IPS-18c (cell line): ENCODE data around the gene MAPK9.

ENCODE experiments used
- H3K4me3 ChIP-seq: 2 replicates; pipeline ENCODE4 v1.7.0; 2013; ENCODE audit warnings: low read depth, mild to moderate bottlenecking, low read length, moderate library complexity; ENCODE audit not compliant: insufficient read depth
- H3K9me3 ChIP-seq: one replicate; pipeline ENCODE4 v1.6.1; 2013; ENCODE audit warnings: mild to moderate bottlenecking, low read length, moderate library complexity; ENCODE audit not compliant: control insufficient read depth, insufficient read depth

MAPK9 gene

GRCh38 chr5:180282281-180282680 lies 9.6 kb downstream of the MAPK9 start:
- Histone ChIP-seq H3K4me3 (no peak overlapping the region), H3K9me3 (no peaks in the 10 kb centered on the region)

GRCh38 chr5:180281706-180282105 lies 10.2 kb downstream of the MAPK9 start:
- Histone ChIP-seq H3K9me3 (no peaks in the 10 kb centered on the region), H3K4me3 (no peak overlapping the region)

- no peak overlapping the region for H3K4me3 ChIP-seq
- H3K9me3 ChIP-seq = peaks cover 6% of the 10 kb centered on the region
Observed at GRCh38 chr5:180274695-180275094, 17.2 kb downstream of the MAPK9 start.

- peaks cover 6% of the 10 kb centered on the region for H3K9me3 ChIP-seq
Observed at GRCh38 chr5:180271221-180271620, 20.7 kb downstream of the MAPK9 start.

GRCh38 chr5:180259260-180259611 lies 32.6 kb downstream of the MAPK9 start:
- peaks cover 41% of the 10 kb centered on the region for H3K9me3 ChIP-seq
- no peak overlapping the region for H3K4me3 ChIP-seq

More at GRCh38 chr5:180271221-180271620, 20.7 kb downstream of the MAPK9 start:
- no peak overlapping the region for H3K4me3 ChIP-seq

- peak overlapping the region; percentile 28; the same call in 1 of the 2 replicates for H3K4me3 ChIP-seq
- H3K9me3 ChIP-seq = peaks cover 55% of the 10 kb centered on the region
Observed at GRCh38 chr5:180253036-180253824, 38.7 kb downstream of the MAPK9 start.

GRCh38 chr5:180251887-180252286 lies 40.0 kb downstream of the MAPK9 start:
- H3K9me3 ChIP-seq = peaks cover 50% of the 10 kb centered on the region
- no peak overlapping the region; the same call in 1 of the 2 replicates for H3K4me3 ChIP-seq

- peaks cover 45% of the 10 kb centered on the region for H3K9me3 ChIP-seq
- H3K4me3 ChIP-seq = no peak overlapping the region
Observed at GRCh38 chr5:180251141-180251540, 40.7 kb downstream of the MAPK9 start.

- H3K9me3 ChIP-seq = peaks cover 40% of the 10 kb centered on the region
Observed at GRCh38 chr5:180250329-180250728, 41.6 kb downstream of the MAPK9 start.

GRCh38 chr5:180241600-180241999 lies 50.3 kb downstream of the MAPK9 start:
- H3K4me3 ChIP-seq = no peak overlapping the region

More at GRCh38 chr5:180250329-180250728, 41.6 kb downstream of the MAPK9 start:
- no peak overlapping the region for H3K4me3 ChIP-seq

GRCh38 chr5:180238631-180239030 lies 53.3 kb downstream of the MAPK9 start:
- no peaks in the 10 kb centered on the region for H3K9me3 ChIP-seq
- H3K4me3 ChIP-seq = no peak overlapping the region

More at GRCh38 chr5:180241600-180241999, 50.3 kb downstream of the MAPK9 start:
- no peaks in the 10 kb centered on the region for H3K9me3 ChIP-seq

GRCh38 chr5:180235846-180236245 lies 56.0 kb downstream of the MAPK9 start:
- Histone ChIP-seq H3K4me3 (no peak overlapping the region), H3K9me3 (no peaks in the 10 kb centered on the region)

GRCh38 chr5:180235077-180235476 lies 56.8 kb downstream of the MAPK9 start:
- Histone ChIP-seq H3K9me3 (no peaks in the 10 kb centered on the region), H3K4me3 (no peak overlapping the region)

GRCh38 chr5:180234271-180234670 lies 57.6 kb downstream of the MAPK9 start:
- H3K9me3 ChIP-seq = no peaks in the 10 kb centered on the region
- H3K4me3 ChIP-seq = no peak overlapping the region

GRCh38 chr5:180233729-180234128 lies 58.2 kb downstream of the MAPK9 start:
- H3K4me3 ChIP-seq = no peak overlapping the region
- no peaks in the 10 kb centered on the region for H3K9me3 ChIP-seq

GRCh38 chr5:180230017-180230416 lies 61.9 kb downstream of the MAPK9 start:
- Histone ChIP-seq H3K4me3 (no peak overlapping the region), H3K9me3 (peaks cover 2% of the 10 kb centered on the region)

GRCh38 chr5:180222056-180222455 lies 69.8 kb downstream of the MAPK9 start:
- Histone ChIP-seq H3K9me3 (no peaks in the 10 kb centered on the region), H3K4me3 (no peak overlapping the region)

GRCh38 chr5:180217797-180218196 lies 74.1 kb downstream of the MAPK9 start:
- Histone ChIP-seq H3K9me3 (peaks cover 2% of the 10 kb centered on the region), H3K4me3 (no peak overlapping the region)
